Astrocyte of the spinal cord (primary cell): Measurements from ENCODE around the gene DVL1.

ENCODE experiments used
- DNase-seq: peaks from one replicate; pipeline ENCODE4 v3.0.0; 2011; ENCODE audit warnings: low read depth, low spot score
- H3K4me3 ChIP-seq: 2 replicates; pipeline ENCODE4 v1.5.1; 2011; ENCODE audit warnings: low read depth, mild to moderate bottlenecking, low read length, moderate library complexity
- in situ Hi-C: cut with HindIII; loops from 2 replicates; pipeline ENCODE4 v1.10.0; 2017; ENCODE audit warnings: low sequenced_read_pairs
- TF ChIP-seq, protein P1 (sequence below): IDR thresholded peaks from 2 replicates; pipeline ENCODE4 v1.5.1; 2012; ENCODE audit warnings: low read depth, mild to moderate bottlenecking, low read length, inconsistent platforms

Gene DVL1

DNA sequence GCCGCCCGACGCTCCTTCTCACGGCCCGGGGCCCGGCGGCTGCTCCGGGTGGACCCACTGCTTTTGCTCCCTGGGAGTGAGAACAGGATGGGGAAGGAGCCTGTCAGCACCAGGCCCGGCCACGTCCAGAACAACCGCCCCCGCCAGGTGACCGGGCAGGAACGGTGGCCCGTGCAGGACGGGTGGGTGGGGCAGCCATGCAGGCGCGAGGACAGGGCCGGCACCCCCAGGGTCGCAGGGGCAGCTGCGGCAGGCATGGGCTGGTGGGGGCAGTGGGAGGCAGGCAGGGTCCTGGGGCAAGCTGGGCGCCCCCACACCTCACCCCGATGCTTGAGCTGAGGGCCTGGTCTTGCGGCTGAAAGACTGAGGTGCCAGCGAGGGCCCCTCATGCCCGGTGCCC lies 12.8 kb downstream of the DVL1 start:
- DNase-seq: no peak
- TF ChIP-seq, protein P1, sequence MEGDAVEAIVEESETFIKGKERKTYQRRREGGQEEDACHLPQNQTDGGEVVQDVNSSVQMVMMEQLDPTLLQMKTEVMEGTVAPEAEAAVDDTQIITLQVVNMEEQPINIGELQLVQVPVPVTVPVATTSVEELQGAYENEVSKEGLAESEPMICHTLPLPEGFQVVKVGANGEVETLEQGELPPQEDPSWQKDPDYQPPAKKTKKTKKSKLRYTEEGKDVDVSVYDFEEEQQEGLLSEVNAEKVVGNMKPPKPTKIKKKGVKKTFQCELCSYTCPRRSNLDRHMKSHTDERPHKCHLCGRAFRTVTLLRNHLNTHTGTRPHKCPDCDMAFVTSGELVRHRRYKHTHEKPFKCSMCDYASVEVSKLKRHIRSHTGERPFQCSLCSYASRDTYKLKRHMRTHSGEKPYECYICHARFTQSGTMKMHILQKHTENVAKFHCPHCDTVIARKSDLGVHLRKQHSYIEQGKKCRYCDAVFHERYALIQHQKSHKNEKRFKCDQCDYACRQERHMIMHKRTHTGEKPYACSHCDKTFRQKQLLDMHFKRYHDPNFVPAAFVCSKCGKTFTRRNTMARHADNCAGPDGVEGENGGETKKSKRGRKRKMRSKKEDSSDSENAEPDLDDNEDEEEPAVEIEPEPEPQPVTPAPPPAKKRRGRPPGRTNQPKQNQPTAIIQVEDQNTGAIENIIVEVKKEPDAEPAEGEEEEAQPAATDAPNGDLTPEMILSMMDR: no peak
- H3K4me3 ChIP-seq: no peak overlapping the region
- in situ Hi-C loops: no loop called here

DNA sequence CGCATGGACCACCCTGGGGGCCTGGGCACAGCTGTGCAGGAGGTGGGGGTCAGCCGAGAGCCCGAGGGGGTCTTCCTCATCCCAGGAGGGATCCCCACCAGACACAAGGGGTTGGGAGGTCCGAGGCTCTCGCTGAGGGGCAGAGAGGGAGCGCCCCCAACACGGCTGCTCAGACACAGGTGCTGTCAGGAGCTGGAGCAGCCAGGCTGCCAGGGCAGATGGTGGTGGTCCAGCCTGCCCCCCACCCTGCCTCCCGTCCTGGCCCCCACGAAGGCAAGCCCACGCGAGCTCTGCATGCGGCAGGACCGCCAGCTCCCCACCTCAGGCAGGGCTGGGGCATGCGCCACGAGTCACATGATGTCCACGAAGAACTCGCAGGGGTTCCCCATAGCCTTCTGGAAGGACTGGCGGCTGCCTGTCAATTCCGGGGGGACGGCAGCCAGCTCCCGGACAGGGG lies 13.4 kb downstream of the DVL1 start:
- TF ChIP-seq, protein P1: no peak
- H3K4me3 ChIP-seq: no peak overlapping the region
- DNase-seq: no peak
- in situ Hi-C loops: no loop called here

DNA sequence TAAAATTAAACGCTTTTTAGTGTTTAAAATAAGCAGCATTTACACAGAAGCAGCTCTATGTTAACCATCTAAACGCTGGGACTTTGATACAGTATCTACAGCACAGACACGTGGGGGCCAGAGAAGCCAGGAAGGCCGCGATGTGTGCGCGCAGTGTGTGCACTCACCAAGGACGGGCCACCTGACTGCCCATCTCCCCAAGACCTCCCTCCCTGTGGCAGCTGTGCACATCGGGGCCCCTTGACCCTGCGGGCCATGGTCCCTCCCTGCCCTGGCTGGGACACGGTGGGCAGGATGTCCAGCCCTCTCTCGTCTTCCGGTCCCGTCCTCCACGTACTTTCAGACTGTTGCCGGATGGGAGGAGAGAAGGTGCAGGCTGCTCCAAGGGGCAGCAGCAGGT lies 13.9 kb downstream of the DVL1 start:
- in situ Hi-C loops: no loop called here
- DNase-seq: no peak
- TF ChIP-seq, protein P1: no peak
- no peak overlapping the region for H3K4me3 ChIP-seq

DNA sequence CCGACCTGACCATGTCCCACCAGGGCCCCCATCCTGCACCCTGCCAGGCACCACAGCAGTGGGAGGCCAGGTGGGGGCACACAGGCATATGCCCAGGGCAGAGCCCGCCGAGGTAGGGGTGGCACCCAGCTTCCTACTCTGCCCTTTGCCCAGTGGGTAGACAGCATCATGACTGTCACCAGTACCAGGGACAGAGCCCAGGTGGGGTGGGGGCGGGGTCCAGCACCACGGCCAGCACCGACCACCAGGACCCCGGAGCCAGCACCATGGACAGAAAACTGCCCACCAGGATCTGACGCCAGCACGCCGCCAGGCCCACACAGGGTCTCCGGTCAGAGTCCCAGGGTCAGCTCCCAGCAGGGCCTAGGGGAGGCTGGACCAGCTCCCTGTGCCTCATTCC lies 14.4 kb downstream of the DVL1 start:
- no peak overlapping the region for H3K4me3 ChIP-seq
- in situ Hi-C loops: no loop called here
- TF ChIP-seq, protein P1: no peak
- no peak for DNase-seq

DNA sequence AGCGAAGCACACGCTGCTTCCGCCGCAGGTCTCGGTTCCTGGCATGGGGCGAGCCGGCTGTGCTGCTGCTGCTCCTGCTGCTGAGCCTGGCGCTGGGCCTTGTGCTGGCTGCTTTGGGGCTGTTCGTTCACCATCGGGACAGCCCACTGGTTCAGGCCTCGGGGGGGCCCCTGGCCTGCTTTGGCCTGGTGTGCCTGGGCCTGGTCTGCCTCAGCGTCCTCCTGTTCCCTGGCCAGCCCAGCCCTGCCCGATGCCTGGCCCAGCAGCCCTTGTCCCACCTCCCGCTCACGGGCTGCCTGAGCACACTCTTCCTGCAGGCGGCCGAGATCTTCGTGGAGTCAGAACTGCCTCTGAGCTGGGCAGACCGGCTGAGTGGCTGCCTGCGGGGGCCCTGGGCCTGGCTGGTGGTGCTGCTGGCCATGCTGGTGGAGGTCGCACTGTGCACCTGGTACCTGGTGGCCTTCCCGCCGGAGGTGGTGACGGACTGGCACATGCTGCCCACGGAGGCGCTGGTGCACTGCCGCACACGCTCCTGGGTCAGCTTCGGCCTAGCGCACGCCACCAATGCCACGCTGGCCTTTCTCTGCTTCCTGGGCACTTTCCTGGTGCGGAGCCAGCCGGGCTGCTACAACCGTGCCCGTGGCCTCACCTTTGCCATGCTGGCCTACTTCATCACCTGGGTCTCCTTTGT lies 15.5 kb downstream of the DVL1 start:
- TF ChIP-seq, protein P1: no peak
- no peak overlapping the region for H3K4me3 ChIP-seq
- no peak for DNase-seq
- in situ Hi-C loops: no loop called here

DNA sequence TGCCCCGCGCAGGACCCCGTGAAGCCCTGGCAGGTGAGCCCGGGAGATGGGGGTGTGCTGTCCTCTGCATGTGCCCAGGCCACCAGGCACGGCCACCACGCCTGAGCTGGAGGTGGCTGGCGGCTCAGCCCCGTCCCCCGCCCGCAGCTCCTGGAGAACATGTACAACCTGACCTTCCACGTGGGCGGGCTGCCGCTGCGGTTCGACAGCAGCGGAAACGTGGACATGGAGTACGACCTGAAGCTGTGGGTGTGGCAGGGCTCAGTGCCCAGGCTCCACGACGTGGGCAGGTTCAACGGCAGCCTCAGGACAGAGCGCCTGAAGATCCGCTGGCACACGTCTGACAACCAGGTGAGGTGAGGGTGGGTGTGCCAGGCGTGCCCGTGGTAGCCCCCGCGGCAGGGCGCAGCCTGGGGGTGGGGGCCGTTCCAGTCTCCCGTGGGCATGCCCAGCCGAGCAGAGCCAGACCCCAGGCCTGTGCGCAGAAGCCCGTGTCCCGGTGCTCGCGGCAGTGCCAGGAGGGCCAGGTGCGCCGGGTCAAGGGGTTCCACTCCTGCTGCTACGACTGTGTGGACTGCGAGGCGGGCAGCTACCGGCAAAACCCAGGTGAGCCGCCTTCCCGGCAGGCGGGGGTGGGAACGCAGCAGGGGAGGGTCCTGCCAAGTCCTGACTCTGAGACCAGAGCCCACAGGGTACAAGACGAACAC lies 16.3 kb downstream of the DVL1 start:
- H3K4me3 ChIP-seq: no peak overlapping the region
- DNase-seq: no peak
- TF ChIP-seq, protein P1: no peak
- in situ Hi-C loops: no loop called here
